Right atrium auricular region (tissue), 2 donors: ENCODE measurements around the gene DAB1. TPM values are rescaled to one million over a fixed set of nuclear protein-coding genes. Genes with fewer than 3 reads are reported as not detected.
A peak's percentile ranks its signal among the peaks of the same experiment; 100 is the strongest.
"Not testable (repeated sequence)": the region's sequence is repeated elsewhere in the genome, so short reads cannot be mapped to it uniquely, and the experiment has no call there.

Experiments used
- DNase-seq: peaks from one replicate; pipeline ENCODE4 v3.0.0-alpha.2; 2019; ENCODE audit warnings: low spot score
- H3K27ac ChIP-seq, 2 donors: fragments of 200-600 bp; sonication (generic); 1 replicate in 1 of 2; 2 replicates in 1 of 2; pipeline ENCODE4 v1.5.1; 2016 to 2019
- H3K27me3 ChIP-seq, 2 donors: fragments of 200-600 bp; sonication (generic); one replicate each; pipeline versions ENCODE4 v1.5.1 to v1.6.0; 2017 to 2019
- H3K36me3 ChIP-seq: fragments of 200-600 bp; sonication (generic); one replicate; pipeline ENCODE4 v1.5.1; 2016
- H3K4me1 ChIP-seq, 2 donors: fragments of 200-600 bp; sonication (generic); one replicate each; pipeline versions ENCODE4 v1.5.1 to v1.6.0; 2017 to 2019
- H3K4me3 ChIP-seq, 2 donors: fragments of 200-600 bp; sonication (generic); 1 replicate in 1 of 2; 2 replicates in 1 of 2; pipeline ENCODE4 v1.5.1; 2017 to 2019; ENCODE audit warnings: mild to moderate bottlenecking in 1 of 2, moderate library complexity in 1 of 2
- H3K9me3 ChIP-seq, 2 donors: fragments of 200-600 bp; sonication (generic); one replicate each; pipeline ENCODE4 v1.5.1; 2019
- CTCF ChIP-seq, 2 donors: fragments of 200-600 bp; sonication (generic); IDR thresholded peaks; one replicate each; pipeline ENCODE4 v1.5.1; 2019; ENCODE audit warnings: antibody characterized with exemption in 2 of 2
- total RNA-seq, 2 donors: library from RNA; depleted of rRNA; stranded (reverse); fragments of >200 nt; gene quantifications; one replicate each; pipeline ENCODE4 v1.1.0, GENCODE V29; 2016

The DAB1 gene
- total RNA-seq, 2 donors from 2014 or later: 0.19 to 3.3 TPM

- Histone ChIP-seq H3K27me3 (no peaks in the 10 kb centered on the region), H3K4me3 (no peak overlapping the region), H3K9me3 (no peaks in the 10 kb centered on the region), H3K4me1 (no peaks in the 10 kb centered on the region), H3K36me3 (no peaks in the 10 kb centered on the region), H3K27ac (no peak overlapping the region)
- no peak for TF ChIP-seq CTCF (IDR thresholded peaks at IDR 0.05)
- DNase-seq: no peak
Measured at GRCh38 chr1:57344265-57344664, 79.6 kb downstream of the DAB1 start.

GRCh38 chr1:57343298-57343915 lies 80.5 kb downstream of the DAB1 start:
- H3K4me1 ChIP-seq, H3K4me3 ChIP-seq, H3K27me3 ChIP-seq, H3K36me3 ChIP-seq, H3K27ac ChIP-seq, H3K9me3 ChIP-seq, DNase-seq: not testable (repeated sequence)

GRCh38 chr1:57341721-57342120 lies 82.1 kb downstream of the DAB1 start:
- Histone ChIP-seq H3K27me3 (no peaks in the 10 kb centered on the region), H3K4me3 (no peak overlapping the region), H3K36me3 (no peaks in the 10 kb centered on the region), H3K4me1 (no peaks in the 10 kb centered on the region), H3K9me3 (no peaks in the 10 kb centered on the region), H3K27ac (no peak overlapping the region)
- DNase-seq: no peak
- no peak for TF ChIP-seq CTCF (IDR thresholded peaks at IDR 0.05)

- no peak for DNase-seq
- H3K4me1 ChIP-seq: no peaks in the 10 kb centered on the region
- peak in 1 of 2 donors; percentile 42 for TF ChIP-seq CTCF (IDR thresholded peaks at IDR 0.05)
- no peaks in the 10 kb centered on the region for H3K9me3 ChIP-seq
- no peaks in the 10 kb centered on the region for H3K36me3 ChIP-seq
- H3K27ac ChIP-seq: no peak overlapping the region
- no peak overlapping the region for H3K4me3 ChIP-seq
- H3K27me3 ChIP-seq: no peaks in the 10 kb centered on the region
Measured at GRCh38 chr1:57340334-57341070, 83.4 kb downstream of the DAB1 start.

GRCh38 chr1:57337623-57338022 lies 86.2 kb downstream of the DAB1 start:
- Histone ChIP-seq H3K36me3 (no peaks in the 10 kb centered on the region), H3K4me1 (no peaks in the 10 kb centered on the region), H3K9me3 (no peaks in the 10 kb centered on the region), H3K4me3 (no peak overlapping the region), H3K27ac (no peak overlapping the region), H3K27me3 (no peaks in the 10 kb centered on the region)
- TF ChIP-seq CTCF (IDR thresholded peaks at IDR 0.05): no peak
- DNase-seq: no peak

- H3K27me3 ChIP-seq: no peaks in the 10 kb centered on the region
- no peaks in the 10 kb centered on the region for H3K36me3 ChIP-seq
- DNase-seq: no peak
- no peaks in the 10 kb centered on the region for H3K4me1 ChIP-seq
- no peaks in the 10 kb centered on the region for H3K9me3 ChIP-seq
- H3K27ac ChIP-seq: no peak overlapping the region
- no peak overlapping the region for H3K4me3 ChIP-seq
- TF ChIP-seq CTCF (IDR thresholded peaks at IDR 0.05): no peak
Measured at GRCh38 chr1:57336793-57337192, 87.1 kb downstream of the DAB1 start.
